Omental fat pad (tissue), 4 donors: Measurements from ENCODE around the gene IPMK. TPM values are rescaled to one million over a fixed set of nuclear protein-coding genes. Genes with fewer than 3 reads are reported as not detected.
"Not testable (repeated sequence)": the region's sequence is repeated elsewhere in the genome, so short reads cannot be mapped to it uniquely, and the experiment has no call there.

Experiments
- ATAC-seq: fragments of 150-250 bp; one replicate; pipeline ENCODE4 v1.9.1; 2016; ENCODE audit warnings: mild to moderate bottlenecking, moderate library complexity; ENCODE audit not compliant: low FRiP score
- DNase-seq: peaks from one replicate; pipeline ENCODE4 v3.0.0-alpha.2; 2019; ENCODE audit warnings: low spot score
- total RNA-seq, 4 donors: library from RNA; depleted of rRNA; stranded (reverse); fragments of >200 nt; gene quantifications; one replicate each; pipeline ENCODE4 v1.1.0, GENCODE V29; 2016
- TF ChIP-seq, protein P1 (sequence below), 3 donors: fragments of 450-650 bp; IDR thresholded peaks; one replicate each; pipeline ENCODE4 v1.5.1; 2016 to 2017; ENCODE audit warnings: antibody characterized with exemption in 3 of 3, mild to moderate bottlenecking in 3 of 3, moderate library complexity in 2 of 3

Gene IPMK
- total RNA-seq, 4 donors from 2014 or later, result 6.3 to 9.5 (median 7.7) TPM

- no peak for ATAC-seq
- TF ChIP-seq, protein P1, sequence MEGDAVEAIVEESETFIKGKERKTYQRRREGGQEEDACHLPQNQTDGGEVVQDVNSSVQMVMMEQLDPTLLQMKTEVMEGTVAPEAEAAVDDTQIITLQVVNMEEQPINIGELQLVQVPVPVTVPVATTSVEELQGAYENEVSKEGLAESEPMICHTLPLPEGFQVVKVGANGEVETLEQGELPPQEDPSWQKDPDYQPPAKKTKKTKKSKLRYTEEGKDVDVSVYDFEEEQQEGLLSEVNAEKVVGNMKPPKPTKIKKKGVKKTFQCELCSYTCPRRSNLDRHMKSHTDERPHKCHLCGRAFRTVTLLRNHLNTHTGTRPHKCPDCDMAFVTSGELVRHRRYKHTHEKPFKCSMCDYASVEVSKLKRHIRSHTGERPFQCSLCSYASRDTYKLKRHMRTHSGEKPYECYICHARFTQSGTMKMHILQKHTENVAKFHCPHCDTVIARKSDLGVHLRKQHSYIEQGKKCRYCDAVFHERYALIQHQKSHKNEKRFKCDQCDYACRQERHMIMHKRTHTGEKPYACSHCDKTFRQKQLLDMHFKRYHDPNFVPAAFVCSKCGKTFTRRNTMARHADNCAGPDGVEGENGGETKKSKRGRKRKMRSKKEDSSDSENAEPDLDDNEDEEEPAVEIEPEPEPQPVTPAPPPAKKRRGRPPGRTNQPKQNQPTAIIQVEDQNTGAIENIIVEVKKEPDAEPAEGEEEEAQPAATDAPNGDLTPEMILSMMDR (IDR thresholded peaks at IDR 0.05), result no peak
- DNase-seq, result no peak
Observed at GRCh38 chr10:58157076-58157766, 110.5 kb downstream of the IPMK start.

DNA sequence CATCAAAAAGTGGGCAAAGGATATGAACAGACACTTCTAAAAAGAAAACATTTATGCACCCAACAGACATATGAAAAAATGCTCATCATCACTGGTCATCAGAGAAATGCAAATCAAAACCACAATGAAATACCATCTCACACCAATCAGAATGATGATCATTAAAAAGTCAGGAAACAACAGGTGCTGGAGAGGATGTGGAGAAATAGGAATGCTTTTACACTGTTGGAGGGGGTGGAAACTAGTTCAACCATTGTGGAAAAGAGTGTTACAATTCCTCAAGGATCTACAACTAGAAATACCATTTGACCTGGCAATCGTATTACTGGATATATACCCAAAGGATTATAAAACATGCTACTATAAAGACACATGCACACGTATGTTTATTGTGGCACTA lies 111.8 kb downstream of the IPMK start:
- not testable (repeated sequence) for DNase-seq, ATAC-seq

DNA sequence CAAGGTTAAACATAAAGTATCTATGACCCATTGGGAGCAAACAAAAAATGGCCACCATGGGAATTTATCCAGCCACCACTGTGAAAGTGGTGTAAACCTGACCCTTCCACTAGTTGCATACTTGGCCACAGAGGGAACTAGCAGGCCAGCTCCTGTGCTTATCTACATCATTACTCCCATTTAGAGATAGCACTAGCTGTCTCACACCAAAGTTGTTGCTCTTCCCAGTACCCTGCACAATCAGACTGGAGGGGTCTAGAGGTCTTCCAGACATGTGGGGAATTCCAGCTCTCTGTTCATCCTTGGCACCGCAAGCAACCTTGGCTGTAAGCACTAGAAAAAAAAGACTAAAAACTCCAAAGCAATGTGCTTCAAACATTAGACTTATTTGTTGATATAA lies 113.9 kb downstream of the IPMK start:
- ATAC-seq (no peak), DNase-seq (no peak)
- TF ChIP-seq, protein P1 (IDR thresholded peaks at IDR 0.05), result no peak

GRCh38 chr10:58152673-58153263 lies 114.9 kb downstream of the IPMK start:
- no peak for DNase-seq
- no peak for ATAC-seq
- TF ChIP-seq, protein P1 (IDR thresholded peaks at IDR 0.05), result no peak

DNA sequence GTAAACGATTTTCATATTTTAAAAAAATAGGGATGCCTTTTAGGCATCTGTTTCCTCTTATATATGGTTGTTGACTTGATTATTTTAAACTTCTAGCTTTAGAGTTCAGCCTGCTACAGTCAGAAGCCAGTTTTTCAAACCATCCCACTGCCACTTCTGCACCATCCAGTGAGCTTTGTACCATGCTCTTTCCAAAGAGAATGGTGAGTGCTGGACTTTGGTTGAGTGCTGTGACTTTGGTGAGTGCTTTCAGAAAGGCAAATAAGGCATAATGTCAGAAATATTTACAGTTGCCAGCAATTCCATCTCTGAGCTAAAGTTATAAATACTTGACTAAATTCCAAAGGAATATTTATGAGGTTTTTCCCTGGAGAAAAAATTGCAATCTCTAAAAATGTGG lies 117.4 kb downstream of the IPMK start:
- TF ChIP-seq, protein P1 (IDR thresholded peaks at IDR 0.05), result no peak
- ATAC-seq, result no peak
- DNase-seq, result no peak

- TF ChIP-seq, protein P1 (IDR thresholded peaks at IDR 0.05), result no peak
- DNase-seq (no peak), ATAC-seq (no peak)
Observed at GRCh38 chr10:58143944-58144343, 123.8 kb downstream of the IPMK start.

Other genes starting within 250 kb of the IPMK start
- 10 to 100 TPM; 14.6 to 21.8 (median 18.1) TPM for gene CISD1, start 1.3 kb upstream of the IPMK start, total RNA-seq
- gene UBE2D1, start 67.1 kb upstream of the IPMK start, total RNA-seq, result 10 to 100 TPM; 15.6 to 23.8 (median 16.1) TPM
- 10 to 100 TPM; 21.7 to 28.2 (median 23.1) TPM for gene TFAM, start 117.5 kb upstream of the IPMK start, total RNA-seq
- gene BICC1, start 245.0 kb upstream of the IPMK start, total RNA-seq, result 10 to 100 TPM; 14.8 to 44.6 (median 27.2) TPM